NAMALWA (cell line): Measurements from ENCODE around the gene ASPRV1.

Experiments used
- DNase-seq: peaks from one replicate; pipeline ENCODE4 v3.0.0-alpha.2; 2015; ENCODE audit warnings: low spot score

Gene ASPRV1

GRCh38 chr2:69939722-69940121 lies 21.7 kb downstream of the ASPRV1 start:
- no peak for DNase-seq

GRCh38 chr2:69937968-69938367 lies 23.5 kb downstream of the ASPRV1 start:
- DNase-seq: no peak

- no peak for DNase-seq
These were observed 24.5 kb downstream of the ASPRV1 start for GRCh38 chr2:69936906-69937305.

- no peak for DNase-seq
These were observed 26.4 kb downstream of the ASPRV1 start for GRCh38 chr2:69935011-69935410.

GRCh38 chr2:69934614-69934908 lies 26.9 kb downstream of the ASPRV1 start:
- DNase-seq: no peak

GRCh38 chr2:69933839-69934613 lies 27.4 kb downstream of the ASPRV1 start:
- no peak for DNase-seq

- no peak for DNase-seq
These were observed 28.1 kb downstream of the ASPRV1 start for GRCh38 chr2:69933254-69933828.

- DNase-seq: no peak
These were observed 28.9 kb downstream of the ASPRV1 start for GRCh38 chr2:69932596-69932922.

GRCh38 chr2:69931832-69932595 lies 29.4 kb downstream of the ASPRV1 start:
- no peak for DNase-seq

GRCh38 chr2:69926849-69927515 lies 34.4 kb downstream of the ASPRV1 start:
- no peak for DNase-seq

GRCh38 chr2:69923116-69923515 lies 38.3 kb downstream of the ASPRV1 start:
- DNase-seq: no peak

GRCh38 chr2:69918401-69918800 lies 43.0 kb downstream of the ASPRV1 start:
- peak; percentile 46 for DNase-seq

GRCh38 chr2:69917852-69918251 lies 43.6 kb downstream of the ASPRV1 start:
- DNase-seq: peak; percentile 12

- peak; percentile 18 for DNase-seq
These were observed 45.3 kb downstream of the ASPRV1 start for GRCh38 chr2:69916106-69916505.

- DNase-seq: peak; percentile 50
These were observed 46.2 kb downstream of the ASPRV1 start, which contains the start of gene MXD1 for GRCh38 chr2:69914950-69915945. Gene MXD1, plus strand, starts transcription at chr2:69915109. Its CDS starts 222 bp downstream, at chr2:69915331.

GRCh38 chr2:69914164-69914949 lies 47.1 kb downstream of the ASPRV1 start:
- DNase-seq: peak; percentile 100

- DNase-seq: peak; percentile 81
These were observed 49.4 kb downstream of the ASPRV1 start for GRCh38 chr2:69911985-69912563.
